ENCODE results near the gene CELF2.
"Not testable (repeated sequence)": the region's sequence is repeated elsewhere in the genome, so short reads cannot be mapped to it uniquely, and the experiment has no call there.

CELF2 gene

DNA sequence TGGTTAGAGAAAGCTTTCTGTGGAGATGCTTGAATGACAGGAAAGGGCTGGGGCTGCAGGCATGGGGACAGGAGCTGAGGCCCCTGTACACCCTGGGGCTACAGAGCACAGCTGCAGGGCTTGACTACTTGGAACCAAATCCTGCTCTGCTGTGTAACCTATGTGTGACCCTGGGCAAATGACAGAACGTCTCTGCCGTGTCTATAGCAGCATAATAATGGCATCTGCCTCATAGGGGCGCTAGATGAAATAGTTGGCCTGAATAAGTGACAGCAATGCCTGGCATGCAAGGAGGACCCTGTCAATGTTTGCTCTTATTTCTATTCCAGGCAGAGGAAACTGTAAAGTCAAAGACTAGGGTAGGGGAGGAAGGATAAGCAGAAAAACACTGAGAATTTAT, 339.8 kb downstream of the CELF2 start:
- no peak for DNase-seq (ENCODE audit: low spot score)

DNA sequence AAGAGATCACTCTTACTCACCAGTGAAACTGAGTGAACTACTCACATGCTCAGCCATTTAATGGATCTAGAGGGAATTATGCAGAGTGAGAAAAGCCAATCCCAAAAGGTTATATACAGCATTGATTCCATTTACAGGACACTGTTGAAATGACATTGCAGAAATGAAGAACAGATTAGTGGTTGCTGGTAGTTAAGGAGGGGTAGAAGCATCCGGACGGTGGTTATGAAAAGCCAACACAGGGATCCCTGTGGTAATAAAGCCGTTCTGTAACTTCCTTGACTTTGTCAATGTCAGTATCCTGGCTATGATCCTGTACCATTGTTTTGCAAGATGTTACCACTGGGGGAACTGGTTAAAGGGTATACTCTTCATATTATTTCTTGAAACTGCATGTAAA, 340.3 kb downstream of the CELF2 start:
- no peak for DNase-seq (ENCODE audit: low spot score)

DNA sequence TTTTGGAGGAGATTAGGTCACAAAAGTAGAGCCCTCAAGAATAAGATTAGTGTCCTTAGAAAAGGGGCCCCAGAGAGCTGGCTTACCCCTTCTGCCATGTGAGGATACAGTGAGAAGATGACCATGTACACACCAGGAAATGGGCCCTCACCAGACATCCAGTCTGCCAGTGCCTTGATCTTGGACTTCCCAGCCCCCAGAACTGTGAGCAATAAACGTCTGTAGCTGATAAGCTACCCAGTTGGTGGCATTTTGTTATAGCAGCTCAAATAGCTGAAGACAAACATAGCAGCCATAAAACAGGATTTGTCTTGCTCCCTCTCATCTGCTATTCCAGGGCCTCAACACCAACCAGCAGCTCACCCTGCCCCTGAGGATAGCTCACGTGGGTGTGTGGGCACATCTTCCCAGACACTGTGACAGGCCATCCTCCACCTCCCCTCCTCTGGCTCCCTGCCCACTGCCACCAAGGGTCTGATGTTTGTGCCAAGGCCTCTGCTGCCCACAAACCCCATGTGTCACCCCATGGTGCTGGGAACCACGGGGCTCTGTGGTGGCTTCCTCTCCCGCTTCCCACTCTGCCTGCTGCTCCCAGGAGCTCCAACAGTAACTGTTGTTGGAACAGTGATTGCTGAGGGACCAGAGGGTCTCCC, 341.4 kb downstream of the CELF2 start:
- no peak for DNase-seq (ENCODE audit: low spot score)

DNA sequence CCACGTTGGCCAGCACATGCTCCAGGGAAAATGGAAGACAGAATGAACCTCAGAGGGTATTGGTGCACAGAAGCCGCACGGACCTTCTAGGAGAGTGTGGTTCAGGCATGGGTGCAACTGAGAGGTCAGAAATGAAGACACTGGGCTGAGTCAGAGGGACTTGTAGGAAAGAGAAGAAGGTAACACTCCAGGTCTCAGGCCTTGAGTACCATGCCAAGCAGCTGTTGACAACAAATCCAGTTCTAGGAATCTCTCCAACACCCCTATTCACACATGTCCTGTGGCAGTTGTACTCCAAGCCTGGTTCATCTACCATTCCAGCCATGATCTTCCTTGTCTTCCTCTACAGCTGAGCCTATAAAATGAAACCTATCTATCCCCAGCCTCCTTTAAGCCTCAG, 342.2 kb downstream of the CELF2 start:
- no peak for DNase-seq (ENCODE audit: low spot score)

DNA sequence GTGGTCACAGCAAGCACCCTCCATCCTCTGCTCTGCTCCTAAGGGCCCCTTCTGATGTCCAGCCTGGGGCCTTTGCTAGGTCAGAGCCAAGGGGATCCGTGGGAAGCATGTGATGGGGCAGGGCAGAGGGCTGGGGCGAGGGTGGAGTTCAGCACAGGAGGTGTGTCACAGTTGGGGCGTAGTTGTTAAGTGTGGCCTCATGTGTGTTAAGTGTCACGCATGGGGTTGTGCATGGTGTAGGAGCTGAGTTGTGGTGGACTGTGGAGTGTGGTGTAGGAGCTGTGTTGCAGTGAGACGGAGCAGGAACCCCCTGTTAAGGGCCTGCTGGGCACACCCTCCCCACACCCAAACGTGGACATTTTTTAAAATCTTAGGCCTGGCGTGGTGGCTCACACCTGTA, 345.8 kb downstream of the CELF2 start:
- no peak for DNase-seq (ENCODE audit: low spot score)

DNA sequence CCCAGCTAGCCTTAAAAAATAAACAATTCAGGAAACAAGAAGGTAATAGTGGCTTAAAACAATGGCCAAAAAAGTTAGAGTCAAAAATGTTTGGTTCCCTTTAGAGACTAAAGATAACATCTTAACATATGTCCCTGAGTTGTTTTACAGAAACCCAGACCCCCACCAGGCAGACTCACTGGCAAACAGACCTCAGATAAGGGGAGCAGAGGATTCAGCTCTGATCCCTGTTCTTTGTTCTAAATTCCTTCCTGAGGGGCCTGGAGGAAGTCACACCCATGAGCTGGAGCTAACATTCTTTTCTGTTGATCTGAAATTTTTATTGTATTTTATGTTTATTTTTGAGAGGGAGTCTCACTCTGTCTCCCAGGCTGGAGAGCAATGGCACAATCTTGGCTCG, 346.6 kb downstream of the CELF2 start:
- DNase-seq (ENCODE audit: low spot score): no peak

DNA sequence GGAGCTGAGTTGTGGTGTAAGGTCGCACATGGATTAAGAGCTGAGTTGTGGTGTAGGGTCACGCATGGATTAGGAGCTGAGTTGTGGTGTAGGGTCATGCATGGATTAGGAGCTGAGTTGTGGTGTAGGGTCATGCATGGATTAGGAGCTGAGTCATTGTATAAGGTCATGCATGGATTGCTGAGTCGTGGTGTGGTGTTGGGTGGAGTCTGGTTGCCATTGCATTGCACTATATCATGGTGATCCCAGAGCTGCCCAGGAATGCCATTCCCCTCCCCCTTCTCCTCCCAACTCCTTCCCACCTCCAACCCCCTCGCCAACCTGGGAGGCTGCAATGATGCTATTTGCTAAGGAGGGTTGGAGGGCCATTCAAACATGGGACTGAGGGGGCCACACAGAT, 349.2 kb downstream of the CELF2 start:
- not testable (repeated sequence) for DNase-seq (ENCODE audit: low spot score)

DNA sequence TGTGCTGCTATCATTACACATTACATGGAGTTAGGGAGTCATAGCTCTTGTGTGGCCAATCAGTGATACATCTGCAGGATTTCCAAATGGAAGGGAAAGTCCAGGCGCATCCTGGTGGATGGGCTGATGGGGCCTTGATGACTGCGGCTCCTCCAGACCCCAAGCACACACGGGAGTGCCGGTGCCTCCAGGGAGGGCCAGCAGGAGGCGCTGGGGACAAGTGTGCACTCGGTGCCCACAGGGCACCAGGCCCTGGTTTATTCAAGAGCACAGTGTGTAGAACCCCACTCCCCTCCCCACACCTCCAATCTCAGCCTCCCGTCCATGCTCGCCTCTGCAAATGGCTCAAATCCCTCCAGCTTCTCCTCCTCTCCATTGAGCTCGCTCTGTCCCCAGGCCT, 349.8 kb downstream of the CELF2 start:
- DNase-seq (ENCODE audit: low spot score): no peak

DNA sequence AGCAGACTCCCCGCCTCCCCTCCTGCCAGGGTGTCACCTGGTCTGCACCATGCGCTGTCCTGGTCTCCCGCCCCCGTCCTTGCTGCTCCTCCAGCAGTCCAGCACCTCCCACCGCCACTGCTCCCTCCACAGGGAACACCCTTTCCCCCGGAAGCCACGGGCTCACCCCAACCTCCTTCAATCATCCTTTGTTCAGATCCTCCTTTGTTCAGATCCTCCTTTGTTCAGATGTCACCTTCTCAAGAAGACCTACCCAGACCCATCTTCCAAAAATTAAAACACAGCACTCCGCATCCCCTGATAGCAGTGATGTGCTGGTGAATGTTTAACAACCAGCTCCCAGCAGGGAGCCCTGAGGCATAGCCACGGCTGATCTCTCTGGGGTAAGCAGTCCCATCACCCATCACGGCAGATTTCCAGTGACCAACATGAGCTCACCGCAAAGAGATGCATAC, 356.1 kb downstream of the CELF2 start:
- DNase-seq (ENCODE audit: low spot score): no peak

DNA sequence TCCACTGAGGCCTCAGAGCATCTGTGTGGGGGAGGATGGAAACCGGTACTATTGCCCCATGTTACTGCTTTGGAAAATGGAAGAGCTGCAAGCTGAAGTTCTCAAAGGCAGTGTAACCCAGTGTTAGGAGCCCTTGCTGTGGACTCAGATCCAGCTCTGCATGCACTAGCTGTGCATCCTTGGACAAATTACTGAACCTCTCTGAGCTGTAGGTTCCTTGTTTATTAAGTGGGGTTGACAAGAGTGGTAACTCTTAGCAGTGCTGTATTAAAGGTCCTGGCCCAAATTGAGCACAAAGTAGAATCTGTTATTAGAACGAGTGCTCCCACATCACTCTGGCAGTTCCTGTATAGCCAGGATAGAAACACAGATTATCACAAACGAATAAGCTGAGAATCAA, 359.6 kb downstream of the CELF2 start:
- DNase-seq (ENCODE audit: low spot score): no peak

DNA sequence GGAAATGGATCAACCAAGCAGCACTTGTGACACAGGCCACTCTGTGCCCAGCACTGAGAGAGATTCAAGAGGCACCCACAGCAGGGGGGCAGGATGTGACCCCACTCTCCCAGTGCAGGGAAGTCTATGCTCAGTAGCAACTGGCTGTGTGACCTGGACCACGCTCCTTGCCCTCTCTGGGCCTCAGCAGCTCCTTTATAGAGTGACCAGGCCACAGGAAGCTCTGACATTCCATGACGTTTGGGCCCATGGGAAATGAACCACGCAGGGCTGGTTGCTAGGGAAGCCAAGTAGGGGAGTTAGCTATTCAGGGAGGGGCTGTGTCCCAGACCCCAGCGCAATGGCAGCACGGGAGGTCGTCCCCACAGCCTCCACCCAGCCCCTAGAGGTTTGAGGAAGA, 361.2 kb downstream of the CELF2 start:
- DNase-seq (ENCODE audit: low spot score): no peak

DNA sequence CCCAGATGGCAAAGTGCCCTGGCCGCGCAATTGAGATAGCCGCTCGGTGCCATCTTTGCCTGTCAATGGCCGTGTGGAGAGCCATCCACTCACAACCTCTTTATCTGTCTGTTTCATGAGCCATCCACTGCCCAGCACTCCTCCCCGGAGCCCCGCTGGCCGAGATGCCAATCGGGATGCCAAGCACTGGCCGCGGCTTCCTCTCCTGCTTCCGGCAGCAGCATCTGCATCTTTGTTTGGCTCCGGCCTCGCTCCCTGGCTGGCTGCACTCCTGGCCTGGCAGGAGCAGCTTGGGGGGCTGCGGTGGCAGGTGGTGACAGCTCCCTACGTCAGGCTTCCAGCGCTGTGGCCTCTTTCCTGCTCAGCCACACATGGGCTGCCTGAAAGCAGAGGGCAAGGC, 362.1 kb downstream of the CELF2 start:
- DNase-seq (ENCODE audit: low spot score): no peak

DNA sequence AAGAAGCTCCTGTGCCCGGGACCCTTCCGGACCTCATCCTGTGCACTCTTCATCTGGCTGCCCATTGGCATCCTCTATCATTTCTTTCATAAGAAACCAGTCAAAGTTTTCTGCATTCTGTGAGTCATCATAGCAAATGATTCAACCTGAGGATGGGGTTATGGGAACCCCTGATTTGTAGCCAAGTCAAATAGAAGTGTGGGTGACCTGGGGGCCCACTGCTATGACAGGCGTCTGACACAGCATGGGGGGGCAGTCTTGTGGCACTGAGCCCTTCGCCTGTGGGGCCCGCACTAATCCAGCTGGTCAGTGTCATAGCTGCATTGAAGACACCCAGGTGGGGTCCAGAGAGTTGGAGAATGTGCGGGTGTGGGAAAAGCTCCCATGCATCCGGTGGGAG, 363.4 kb downstream of the CELF2 start:
- DNase-seq (ENCODE audit: low spot score): no peak

DNA sequence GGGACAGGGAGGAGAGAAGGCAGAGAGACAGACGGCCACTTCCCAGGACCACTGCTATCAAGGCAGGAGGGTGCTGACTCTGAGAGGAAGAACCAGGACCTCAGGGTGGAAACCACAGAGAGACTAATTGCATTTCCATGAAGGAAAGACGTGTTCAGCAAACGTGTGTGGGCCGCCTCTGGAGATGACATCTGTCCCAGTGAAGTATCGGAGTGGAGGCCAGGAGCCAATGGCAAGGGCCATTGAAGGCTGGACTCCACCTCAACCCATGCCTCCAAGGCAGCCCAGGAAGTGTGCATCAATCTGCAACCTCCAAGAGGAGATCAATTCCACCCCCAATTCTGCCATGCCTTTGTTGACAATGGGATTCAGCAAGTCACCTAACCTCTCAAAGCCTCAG, 363.8 kb downstream of the CELF2 start:
- no peak for DNase-seq (ENCODE audit: low spot score)

DNA sequence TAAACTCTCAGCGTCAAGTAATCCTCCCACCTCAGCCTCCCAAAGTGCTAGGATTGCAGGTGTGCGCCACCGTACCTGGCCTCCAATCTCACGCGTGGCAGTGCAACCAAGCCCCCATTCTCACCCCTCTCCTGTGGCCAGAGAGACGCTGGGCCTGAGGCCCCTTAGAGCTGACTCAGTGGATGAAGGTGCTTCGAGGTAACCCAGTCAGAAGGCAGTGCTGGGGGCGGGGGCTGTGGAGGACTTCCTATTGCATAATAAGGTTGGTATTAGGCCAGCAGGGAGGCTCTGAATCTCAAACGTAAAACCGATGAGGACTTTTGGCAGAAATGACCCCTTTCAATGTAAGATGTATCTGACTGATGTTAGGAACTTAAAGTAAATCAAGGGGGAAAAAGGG, 364.5 kb downstream of the CELF2 start:
- DNase-seq (ENCODE audit: low spot score): no peak

DNA sequence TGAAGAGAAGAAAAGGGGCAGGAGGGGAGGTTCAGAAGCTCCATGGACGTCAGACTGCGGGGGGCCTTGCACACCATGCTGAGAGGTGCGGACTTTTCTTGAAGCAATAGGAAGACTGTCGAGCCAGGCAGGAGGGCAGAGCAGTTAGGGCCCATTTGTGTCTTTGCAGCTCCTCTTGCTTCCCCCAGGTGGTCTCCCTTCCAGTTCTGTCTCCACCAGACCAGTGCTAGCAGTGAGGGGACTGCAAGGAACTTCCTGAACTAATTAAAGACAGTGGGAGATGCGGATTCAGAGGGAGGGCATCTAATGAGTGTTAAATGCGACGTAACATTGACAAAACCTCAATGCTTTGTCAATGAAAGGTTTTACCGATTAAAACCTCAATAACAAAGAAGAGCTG, 368.4 kb downstream of the CELF2 start:
- DNase-seq (ENCODE audit: low spot score): no peak

All from CD4-positive, alpha-beta T cell treated with Interleukin-15 for 4 hours (primary cell).